Glomerular endothelial cell (primary cell): ENCODE data around the gene ZGLP1. TPM values are rescaled to one million over a fixed set of nuclear protein-coding genes. Genes with fewer than 3 reads are reported as not detected.

ENCODE experiments used
- DNase-seq: peaks from one replicate; pipeline ENCODE4 v3.0.0-alpha.2; 2011; ENCODE audit warnings: low read depth, low spot score; ENCODE audit errors: extremely low read depth
- total RNA-seq: library from RNA; depleted of rRNA; stranded (reverse); fragments of >200 nt; gene quantifications from 2 replicates; pipeline ENCODE4 v1.2.3, GENCODE V29; 2015

ZGLP1 gene
- total RNA-seq, 1 donor from 2014 or later: 1.3 TPM

DNA sequence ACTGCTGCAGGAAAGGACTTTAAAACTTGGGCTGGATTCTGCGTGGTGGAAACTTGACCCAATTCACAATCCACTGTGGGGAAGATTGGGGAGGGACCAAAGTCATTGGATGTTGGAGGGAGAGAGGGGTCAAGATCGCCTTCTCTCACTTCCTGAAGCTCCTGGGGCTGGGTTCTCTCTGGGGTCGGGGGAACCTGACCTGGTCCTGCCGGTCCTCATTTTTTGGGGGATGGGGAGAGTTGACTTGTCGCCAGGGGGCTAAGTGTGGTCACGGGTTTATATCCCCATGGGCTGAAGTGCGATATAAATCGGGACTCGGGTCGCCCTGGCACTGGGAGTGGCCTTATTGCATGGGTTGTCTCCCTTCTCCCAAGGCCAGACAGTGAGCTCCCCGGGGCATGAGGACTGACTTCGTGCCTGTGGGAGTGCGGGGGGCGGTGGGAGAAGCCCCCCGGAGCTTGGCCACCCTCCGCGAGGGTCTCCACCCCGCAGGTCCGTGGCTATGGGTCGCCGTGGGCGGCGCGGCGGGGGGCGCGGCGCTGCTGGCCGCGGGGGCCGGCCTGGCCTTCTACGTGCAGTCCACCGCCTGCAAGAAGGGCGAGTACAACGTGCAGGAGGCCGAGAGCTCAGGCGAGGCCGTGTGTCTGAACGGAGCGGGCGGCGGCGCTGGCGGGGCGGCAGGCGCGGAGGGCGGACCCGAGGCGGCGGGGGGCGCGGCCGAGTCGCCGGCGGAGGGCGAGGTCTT is 13.6 kb downstream of the ZGLP1 start:
- no peak for DNase-seq

DNA sequence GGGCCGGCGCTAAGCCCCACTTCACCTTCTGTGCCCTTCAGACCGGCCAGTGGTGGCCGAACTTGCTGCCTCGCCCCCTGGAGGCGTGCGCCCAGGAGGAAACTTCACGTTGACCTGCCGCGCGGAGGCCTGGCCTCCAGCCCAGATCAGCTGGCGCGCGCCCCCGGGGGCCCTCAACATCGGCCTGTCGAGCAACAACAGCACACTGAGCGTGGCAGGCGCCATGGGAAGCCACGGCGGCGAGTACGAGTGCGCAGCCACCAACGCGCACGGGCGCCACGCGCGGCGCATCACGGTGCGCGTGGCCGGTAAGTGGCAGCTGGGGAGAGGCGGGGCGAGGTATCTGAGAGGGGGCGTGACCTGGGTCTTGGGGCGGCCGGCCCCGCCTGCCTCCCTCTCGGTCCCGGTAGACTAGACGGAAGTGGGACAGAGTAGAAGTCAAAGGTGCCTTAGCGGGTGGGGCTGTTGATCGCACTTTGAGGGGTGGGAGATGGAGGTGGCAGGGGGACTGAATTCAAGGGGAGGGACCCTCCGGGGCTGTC is 14.2 kb downstream of the ZGLP1 start:
- DNase-seq: no peak

DNA sequence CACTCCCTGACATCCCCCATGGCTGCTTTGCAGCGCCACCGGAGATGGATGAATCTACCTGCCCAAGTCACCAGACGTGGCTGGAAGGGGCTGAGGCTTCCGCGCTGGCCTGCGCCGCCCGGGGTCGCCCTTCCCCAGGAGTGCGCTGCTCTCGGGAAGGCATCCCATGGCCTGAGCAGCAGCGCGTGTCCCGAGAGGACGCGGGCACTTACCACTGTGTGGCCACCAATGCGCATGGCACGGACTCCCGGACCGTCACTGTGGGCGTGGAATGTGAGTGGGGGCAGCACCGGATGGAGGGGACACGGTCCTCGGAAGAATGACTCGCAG is 15.3 kb downstream of the ZGLP1 start:
- DNase-seq: no peak

DNA sequence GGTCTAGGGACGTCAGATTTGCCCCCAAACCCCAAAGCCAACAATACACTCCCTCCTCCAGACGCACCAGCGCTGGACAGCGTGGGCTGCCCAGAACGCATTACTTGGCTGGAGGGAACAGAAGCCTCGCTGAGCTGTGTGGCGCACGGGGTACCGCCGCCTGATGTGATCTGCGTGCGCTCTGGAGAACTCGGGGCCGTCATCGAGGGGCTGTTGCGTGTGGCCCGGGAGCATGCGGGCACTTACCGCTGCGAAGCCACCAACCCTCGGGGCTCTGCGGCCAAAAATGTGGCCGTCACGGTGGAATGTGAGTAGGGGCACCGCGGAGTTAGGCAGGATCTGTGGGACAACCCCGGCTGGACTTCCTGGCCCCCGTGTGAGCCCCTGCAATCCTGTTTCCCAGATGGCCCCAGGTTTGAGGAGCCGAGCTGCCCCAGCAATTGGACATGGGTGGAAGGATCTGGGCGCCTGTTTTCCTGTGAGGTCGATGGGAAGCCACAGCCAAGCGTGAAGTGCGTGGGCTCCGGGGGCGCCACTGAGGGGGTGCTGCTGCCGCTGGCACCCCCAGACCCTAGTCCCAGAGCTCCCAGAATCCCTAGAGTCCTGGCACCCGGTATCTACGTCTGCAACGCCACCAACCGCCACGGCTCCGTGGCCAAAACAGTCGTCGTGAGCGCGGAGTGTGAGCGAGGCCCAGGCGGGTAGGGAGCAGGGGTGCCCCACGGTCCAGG is 15.8 kb downstream of the ZGLP1 start:
- DNase-seq: no peak

DNA sequence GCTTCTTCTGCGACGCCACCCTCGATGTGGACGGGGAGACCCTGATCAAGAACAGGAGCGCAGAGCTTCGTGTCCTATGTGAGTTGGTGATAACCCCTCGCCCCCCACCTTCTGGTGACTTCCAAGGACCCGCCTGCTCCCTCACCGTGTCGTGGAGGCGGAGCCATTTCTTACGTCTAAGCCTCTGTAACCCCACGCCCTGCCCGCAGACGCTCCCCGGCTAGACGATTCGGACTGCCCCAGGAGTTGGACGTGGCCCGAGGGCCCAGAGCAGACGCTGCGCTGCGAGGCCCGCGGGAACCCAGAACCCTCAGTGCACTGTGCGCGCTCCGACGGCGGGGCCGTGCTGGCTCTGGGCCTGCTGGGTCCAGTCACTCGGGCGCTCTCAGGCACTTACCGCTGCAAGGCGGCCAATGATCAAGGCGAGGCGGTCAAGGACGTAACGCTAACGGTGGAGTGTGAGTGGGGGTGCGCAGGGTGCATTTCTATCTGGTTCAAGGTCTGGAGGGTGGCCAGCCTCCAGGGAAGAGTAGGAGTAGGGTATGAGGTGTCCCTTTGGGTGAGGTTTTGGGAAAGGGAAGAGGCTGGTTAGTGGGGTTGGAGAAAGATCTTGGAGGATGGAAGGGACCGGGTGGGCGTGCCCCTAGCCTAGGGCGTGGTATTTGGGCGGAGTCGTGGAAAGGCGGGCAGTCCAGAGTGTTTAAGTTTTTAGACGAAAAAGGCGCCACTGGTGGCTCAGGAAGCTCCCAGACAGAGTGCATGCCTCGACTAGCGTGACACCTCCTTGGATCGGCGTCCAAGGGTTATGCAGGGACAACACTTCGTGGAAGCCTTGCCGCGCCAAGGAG is 16.6 kb downstream of the ZGLP1 start:
- DNase-seq: no peak

DNA sequence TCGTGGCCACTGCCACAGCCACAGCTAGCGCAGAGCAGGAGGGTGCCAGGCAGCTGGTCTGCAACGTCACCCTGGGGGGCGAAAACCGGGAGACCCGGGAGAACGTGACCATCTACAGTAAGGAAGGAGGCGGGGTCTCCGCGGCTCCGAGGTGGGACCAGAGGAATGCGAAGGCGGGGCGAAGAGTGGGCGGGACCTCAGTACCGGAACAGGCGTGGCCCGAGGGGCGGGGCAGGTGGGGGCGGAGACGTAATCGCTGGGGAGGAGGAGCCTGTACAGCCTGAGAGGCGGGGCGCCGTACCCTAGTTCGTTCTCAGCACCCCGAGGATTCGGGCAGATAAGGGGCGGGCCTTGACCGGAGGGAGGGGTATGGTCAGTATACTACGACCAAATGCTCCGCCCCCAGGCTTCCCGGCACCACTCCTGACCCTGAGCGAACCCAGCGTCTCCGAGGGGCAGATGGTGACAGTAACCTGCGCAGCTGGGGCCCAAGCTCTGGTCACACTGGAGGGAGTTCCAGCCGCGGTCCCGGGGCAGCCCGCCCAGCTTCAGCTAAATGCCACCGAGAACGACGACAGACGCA is 17.3 kb downstream of the ZGLP1 start:
- no peak for DNase-seq

DNA sequence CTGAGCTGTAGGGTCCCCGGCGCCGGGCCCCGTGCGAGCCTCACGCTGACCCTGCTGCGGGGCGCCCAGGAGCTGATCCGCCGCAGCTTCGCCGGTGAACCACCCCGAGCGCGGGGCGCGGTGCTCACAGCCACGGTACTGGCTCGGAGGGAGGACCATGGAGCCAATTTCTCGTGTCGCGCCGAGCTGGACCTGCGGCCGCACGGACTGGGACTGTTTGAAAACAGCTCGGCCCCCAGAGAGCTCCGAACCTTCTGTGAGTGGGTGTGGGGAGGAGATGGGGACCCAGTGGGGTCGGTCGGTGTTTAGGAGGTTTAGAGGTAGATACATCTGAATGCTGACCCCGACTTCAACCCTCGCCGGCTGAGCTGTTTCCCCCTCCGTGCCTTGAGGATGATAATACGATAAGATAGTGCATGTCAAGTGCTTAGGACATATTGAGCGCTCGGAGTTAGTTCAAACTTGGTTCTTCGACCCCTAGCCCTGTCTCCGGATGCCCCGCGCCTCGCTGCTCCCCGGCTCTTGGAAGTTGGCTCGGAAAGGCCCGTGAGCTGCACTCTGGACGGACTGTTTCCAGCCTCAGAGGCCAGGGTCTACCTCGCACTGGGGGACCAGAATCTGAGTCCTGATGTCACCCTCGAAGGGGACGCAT is 17.9 kb downstream of the ZGLP1 start:
- no peak for DNase-seq

DNA sequence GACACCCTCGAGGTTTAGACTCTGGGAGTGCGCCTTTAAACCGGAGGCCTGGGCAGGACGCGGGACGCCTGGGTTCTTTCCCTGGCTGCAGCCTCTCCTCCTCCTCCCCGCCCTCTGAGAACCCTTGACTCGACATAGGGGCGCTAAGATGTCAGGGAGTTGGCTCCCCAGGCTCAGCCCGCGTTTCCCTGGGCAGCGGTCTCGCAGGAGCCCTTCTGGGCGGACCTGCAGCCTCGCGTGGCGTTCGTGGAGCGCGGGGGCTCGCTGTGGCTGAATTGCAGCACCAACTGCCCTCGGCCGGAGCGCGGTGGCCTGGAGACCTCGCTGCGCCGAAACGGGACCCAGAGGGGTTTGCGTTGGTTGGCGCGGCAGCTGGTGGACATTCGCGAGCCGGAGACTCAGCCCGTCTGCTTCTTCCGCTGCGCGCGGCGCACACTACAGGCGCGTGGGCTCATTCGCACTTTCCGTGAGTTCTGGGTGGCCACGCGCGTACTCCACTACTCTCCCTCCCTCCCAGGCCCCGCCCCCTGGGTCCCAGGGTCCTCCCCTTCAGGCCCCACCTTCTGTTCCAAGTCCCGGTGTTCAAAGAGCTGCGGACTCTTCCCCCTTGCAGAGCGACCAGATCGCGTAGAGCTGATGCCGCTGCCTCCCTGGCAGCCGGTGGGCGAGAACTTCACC is 18.6 kb downstream of the ZGLP1 start:
- no peak for DNase-seq

DNA sequence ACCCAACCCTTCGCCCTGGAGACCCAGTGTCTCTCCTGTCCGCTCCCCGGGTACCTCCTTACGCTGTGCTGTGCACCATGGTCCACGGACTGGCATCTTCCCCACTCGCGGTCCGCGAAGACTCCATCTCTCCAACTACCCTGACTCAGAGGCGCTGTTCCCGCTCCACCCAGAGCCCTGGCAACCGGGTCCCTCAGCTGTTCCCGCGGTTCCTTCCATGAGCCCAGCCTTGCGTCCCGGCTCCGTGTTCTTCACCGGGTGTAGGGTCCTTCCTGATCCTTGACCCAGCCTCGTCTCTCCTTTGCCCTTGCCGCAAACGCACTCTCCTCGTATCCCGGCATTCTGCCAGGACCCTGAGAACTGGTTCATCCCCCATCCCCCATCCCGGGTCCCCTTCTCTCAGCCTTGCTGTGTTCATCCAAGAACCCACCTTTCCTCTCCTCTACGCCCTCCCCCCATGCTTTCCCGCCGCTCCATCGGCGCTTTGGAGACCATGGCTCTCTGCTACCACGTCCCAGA is 19.2 kb downstream of the ZGLP1 start:
- no peak for DNase-seq

DNA sequence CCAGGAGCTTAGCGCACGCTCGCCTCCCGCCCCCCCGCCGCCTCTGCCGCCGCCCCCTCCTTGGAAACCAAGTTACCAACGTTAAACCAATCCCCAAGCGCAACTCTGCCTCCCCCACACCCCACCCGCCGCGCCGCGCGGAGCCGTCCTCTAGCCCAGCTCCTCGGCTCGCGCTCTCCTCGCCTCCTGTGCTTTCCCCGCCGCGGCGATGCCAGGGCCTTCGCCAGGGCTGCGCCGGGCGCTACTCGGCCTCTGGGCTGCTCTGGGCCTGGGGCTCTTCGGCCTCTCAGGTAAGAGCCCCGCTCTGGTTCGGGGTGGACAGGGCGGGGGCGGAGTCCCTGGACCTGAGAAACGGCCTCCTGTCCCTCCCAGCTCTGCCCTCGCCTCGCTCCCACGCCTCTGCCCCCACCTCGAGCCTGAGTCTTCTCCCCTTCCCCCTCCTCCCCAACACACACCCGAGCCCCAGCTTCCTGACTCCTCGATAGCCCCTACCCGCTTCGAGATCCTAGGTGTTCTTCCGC is 19.7 kb downstream of the ZGLP1 start, which contains the start of gene ICAM5:
Gene ICAM5, plus strand, starts transcription at position 117 of the 521 bp plus-strand sequence. Its CDS starts 92 bp downstream, at position 209.
- DNase-seq: no peak

DNA sequence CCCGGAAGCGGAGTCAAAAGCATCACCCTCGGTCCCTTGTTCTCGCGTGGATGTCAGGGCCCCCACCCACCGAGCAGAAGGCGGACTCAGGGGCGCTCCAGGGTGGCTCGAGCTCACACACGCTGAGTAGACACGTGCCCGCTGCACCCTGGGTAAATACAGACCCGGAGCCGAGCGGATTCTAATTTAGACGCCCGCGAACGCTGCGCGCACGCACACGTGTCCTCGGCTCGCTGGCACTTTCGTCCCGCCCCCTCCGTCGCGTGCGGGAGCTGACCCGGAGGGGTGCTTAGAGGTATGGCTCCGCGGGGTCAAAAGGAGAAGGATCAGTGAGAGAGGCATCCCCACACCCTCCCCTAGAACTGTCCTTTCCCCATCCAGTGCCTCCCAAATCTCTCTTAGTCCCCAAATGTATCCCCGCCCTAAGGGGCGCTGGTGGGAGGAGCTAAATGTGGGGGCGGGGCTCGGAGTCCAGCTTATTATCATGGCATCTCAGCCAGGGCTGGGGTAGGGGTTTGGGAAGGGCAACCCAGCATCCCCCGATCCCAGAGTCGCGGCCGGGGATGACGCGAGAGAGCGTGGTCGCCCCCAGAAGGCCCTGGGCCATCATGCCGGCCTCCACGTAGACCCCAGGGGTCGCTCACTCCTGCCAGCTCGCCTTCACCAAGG is 20.3 kb downstream of the ZGLP1 start:
- no peak for DNase-seq

DNA sequence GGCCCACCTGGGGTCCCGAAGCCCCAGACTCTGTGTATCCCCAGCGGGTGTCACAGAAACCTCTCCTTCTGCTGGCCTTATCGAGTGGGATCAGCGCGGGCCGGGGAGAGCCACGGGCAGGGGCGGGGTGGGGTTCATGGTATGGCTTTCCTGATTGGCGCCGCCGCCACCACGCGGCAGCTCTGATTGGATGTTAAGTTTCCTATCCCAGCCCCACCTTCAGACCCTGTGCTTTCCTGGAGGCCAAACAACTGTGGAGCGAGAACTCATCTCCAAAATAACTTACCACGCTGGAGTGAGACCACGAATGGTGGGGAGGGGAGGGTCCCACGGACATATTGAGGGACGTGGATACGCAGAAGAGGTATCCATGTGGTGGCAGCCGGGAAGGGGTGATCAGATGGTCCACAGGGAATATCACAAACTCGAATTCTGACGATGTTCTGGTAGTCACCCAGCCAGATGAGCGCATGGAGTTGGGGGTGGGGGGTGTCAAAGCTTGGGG is 20.9 kb downstream of the ZGLP1 start:
- DNase-seq: no peak

DNA sequence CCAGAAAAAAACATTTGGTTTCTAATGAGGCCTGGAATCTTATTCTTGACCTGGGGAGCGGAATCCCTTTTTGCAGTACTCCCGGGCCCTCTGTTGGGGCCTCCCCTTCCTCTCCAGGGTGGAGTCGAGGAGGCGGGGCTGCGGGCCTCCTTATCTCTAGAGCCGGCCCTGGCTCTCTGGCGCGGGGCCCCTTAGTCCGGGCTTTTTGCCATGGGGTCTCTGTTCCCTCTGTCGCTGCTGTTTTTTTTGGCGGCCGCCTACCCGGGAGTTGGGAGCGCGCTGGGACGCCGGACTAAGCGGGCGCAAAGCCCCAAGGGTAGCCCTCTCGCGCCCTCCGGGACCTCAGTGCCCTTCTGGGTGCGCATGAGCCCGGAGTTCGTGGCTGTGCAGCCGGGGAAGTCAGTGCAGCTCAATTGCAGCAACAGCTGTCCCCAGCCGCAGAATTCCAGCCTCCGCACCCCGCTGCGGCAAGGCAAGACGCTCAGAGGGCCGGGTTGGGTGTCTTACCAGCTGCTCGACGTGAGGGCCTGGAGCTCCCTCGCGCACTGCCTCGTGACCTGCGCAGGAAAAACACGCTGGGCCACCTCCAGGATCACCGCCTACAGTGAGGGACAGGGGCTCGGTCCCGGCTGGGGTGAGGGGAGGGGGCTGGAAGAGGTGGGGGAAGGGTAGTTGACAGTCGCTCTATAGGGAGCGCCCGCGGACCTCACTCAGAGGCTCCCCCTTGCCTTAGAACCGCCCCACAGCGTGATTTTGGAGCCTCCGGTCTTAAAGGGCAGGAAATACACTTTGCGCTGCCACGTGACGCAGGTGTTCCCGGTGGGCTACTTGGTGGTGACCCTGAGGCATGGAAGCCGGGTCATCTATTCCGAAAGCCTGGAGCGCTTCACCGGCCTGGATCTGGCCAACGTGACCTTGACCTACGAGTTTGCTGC is 22.5 kb downstream of the ZGLP1 start, which contains the start of gene ICAM4:
Gene ICAM4, plus strand, starts transcription at position 153 of the 935 bp plus-strand sequence. Its CDS starts 58 bp downstream, at position 211.
- no peak for DNase-seq

DNA sequence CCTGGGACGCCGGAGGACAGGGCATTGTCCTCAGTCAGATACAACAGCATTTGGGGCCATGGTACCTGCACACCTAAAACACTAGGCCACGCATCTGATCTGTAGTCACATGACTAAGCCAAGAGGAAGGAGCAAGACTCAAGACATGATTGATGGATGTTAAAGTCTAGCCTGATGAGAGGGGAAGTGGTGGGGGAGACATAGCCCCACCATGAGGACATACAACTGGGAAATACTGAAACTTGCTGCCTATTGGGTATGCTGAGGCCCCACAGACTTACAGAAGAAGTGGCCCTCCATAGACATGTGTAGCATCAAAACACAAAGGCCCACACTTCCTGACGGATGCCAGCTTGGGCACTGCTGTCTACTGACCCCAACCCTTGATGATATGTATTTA is 24.2 kb downstream of the ZGLP1 start:
- DNase-seq: no peak

DNA sequence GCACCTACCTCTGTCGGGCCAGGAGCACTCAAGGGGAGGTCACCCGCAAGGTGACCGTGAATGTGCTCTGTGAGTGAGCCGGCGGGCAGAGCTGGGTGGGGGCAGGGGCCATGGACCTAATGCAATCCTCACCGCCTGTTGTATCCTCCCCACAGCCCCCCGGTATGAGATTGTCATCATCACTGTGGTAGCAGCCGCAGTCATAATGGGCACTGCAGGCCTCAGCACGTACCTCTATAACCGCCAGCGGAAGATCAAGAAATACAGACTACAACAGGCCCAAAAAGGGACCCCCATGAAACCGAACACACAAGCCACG is 24.7 kb downstream of the ZGLP1 start:
- DNase-seq: no peak

DNA sequence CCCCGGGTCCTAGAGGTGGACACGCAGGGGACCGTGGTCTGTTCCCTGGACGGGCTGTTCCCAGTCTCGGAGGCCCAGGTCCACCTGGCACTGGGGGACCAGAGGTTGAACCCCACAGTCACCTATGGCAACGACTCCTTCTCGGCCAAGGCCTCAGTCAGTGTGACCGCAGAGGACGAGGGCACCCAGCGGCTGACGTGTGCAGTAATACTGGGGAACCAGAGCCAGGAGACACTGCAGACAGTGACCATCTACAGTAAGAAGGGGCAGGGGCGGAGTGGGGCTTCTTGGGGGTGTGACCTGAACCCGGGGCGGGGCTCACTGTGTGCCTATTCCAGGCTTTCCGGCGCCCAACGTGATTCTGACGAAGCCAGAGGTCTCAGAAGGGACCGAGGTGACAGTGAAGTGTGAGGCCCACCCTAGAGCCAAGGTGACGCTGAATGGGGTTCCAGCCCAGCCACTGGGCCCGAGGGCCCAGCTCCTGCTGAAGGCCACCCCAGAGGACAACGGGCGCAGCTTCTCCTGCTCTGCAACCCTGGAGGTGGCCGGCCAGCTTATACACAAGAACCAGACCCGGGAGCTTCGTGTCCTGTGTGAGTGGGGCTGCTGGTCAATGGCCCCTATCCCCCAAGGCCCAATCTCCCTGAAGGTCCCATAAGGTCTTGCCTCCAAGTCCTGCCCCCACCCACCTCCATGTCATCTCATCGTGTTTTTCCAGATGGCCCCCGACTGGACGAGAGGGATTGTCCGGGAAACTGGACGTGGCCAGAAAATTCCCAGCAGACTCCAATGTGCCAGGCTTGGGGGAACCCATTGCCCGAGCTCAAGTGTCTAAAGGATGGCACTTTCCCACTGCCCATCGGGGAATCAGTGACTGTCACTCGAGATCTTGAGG is 25.3 kb downstream of the ZGLP1 start:
- DNase-seq: no peak
